Heart right ventricle (tissue), 16 donors: ENCODE results near the gene MAGOHB. TPM values are rescaled to one million over a fixed set of nuclear protein-coding genes. Genes with fewer than 3 reads are reported as not detected.
"Not testable (repeated sequence)": the region's sequence is repeated elsewhere in the genome, so short reads cannot be mapped to it uniquely, and the experiment has no call there.

Experiments
- ATAC-seq, 8 donors: fragments of 200-7000 bp; cut with Tn5 transposase; one replicate each; pipeline ENCODE4 v1.9.1; 2020; ENCODE audit warnings: mild to moderate bottlenecking in 8 of 8, moderate library complexity in 8 of 8, moderate number of reproducible peaks in 1 of 8
- DNase-seq, 2 donors: peaks; one replicate each; pipeline ENCODE4 v3.0.0-alpha.2; 2020
- H3K27ac ChIP-seq, 10 donors: fragments of 200-600 bp; sonication (generic) in 2 of 10; one replicate each; pipeline versions ENCODE4 v1.5.0 to v1.8.0; 2020 to 2022; ENCODE audit warnings: mild to moderate bottlenecking in 3 of 10
- H3K27me3 ChIP-seq, 7 donors: fragments of 200-600 bp; one replicate each; pipeline ENCODE4 v1.8.0; 2021 to 2022; ENCODE audit warnings: mild to moderate bottlenecking in 2 of 7
- H3K36me3 ChIP-seq, 9 donors: fragments of 200-600 bp; sonication (generic) in 1 of 9; one replicate each; pipeline versions ENCODE4 v1.5.0 to v1.8.0; 2020 to 2022; ENCODE audit warnings: mild to moderate bottlenecking in 2 of 9
- H3K4me1 ChIP-seq, 9 donors: fragments of 200-600 bp; sonication (generic) in 1 of 9; one replicate each; pipeline versions ENCODE4 v1.5.0 to v1.8.0; 2020 to 2022; ENCODE audit warnings: mild to moderate bottlenecking in 4 of 9
- H3K4me3 ChIP-seq, 10 donors: fragments of 200-600 bp; sonication (generic) in 2 of 10; one replicate each; pipeline versions ENCODE4 v1.5.0 to v1.8.0; 2020 to 2022; ENCODE audit warnings: mild to moderate bottlenecking in 7 of 10, moderate library complexity in 2 of 10
- H3K9me3 ChIP-seq, 11 donors: fragments of 200-600 bp in 10 of 11; sonication (generic) in 2 of 11; one replicate each; pipeline versions ENCODE4 v1.5.0 to v1.8.0; 2013 to 2022; ENCODE audit warnings: mild to moderate bottlenecking in 2 of 11, control low read depth in 1 of 11, moderate library complexity in 1 of 11
- WGBS, 2 donors: extraction: QIAGEN DNeasy Blood & Tissue Kit; methylation state at CpG; one replicate each; pipeline ENCODE4 v1.1.7; 2013; ENCODE audit warnings: inconsistent platforms in 1 of 2; 5-methylcytosine and 5-hydroxymethylcytosine counted together
- intact Hi-C, 10 donors: fragments of 100-400 bp; cut with DNase I; formaldehyde crosslinking; loops; one replicate each; pipeline versions ENCODE4 v1.11.1 to v1.14.2; 2022
- polyA plus RNA-seq, 2 donors: library from polyadenylated mRNA; stranded (reverse); fragments of 200-250 nt; gene quantifications; one replicate each; pipeline ENCODE4 v1.2.3, GENCODE V29; 2013
- total RNA-seq, 10 donors: library from RNA; stranded (reverse); fragmentation: NEBNext Ultra II Directional in 3 of 10; extraction: Animal tissue kit (Norgen Biotek cat#: 25700) in 3 of 10; gene quantifications; one replicate each; pipeline versions ENCODE4 v1.2.1 to v1.2.4, GENCODE V29; 2021 to 2023
- TF ChIP-seq, protein P1 (sequence below), 9 donors: fragments of 200-600 bp; sonication (generic) in 2 of 9; IDR thresholded peaks; one replicate each; pipeline versions ENCODE4 v1.5.0 to v1.8.0; 2021 to 2022; ENCODE audit warnings: antibody characterized with exemption in 9 of 9, mild to moderate bottlenecking in 5 of 9, moderate library complexity in 1 of 9
- donor health status: Arrhythmogenic right ventricular cardiomyopathy.
- donor health status: ischemic (EF 13 %, LVEDD 7.1; RV severe dilation, severe dysfunction).
- donor health status: healthy with polysubstance abuse.
- donor health status: DM: no; HTN: yes; CAD: no.
- donor health status: DM: no; HTN: no; CAD: no.
- donor health status: ischemic (EF 25% LVEDD 6.9; RV normal size, moderate dysfunction).
- donor health status: ischemic (EF 25% LVEDD 5.7; RV mildly dilated, moderate dysfunction).
- donor health status: healthy.
- donor health status: DM: yes; HTN: yes; CAD: no.
- donor health status: Ischemic cardiomyopathy.
- donor health status: ischemic (EF 35%, LVEDD 5.7; RV mildly dilated, moderate dysfunction).
- donor health status: nonischemic (EF 11% LVEDD 7.7; RV severe dilation, severe dysfunction).
- donor health status: DM: yes; HTN: yes; CAD: no.
- donor health status: PGD.
- donor health status: ischemic (EF 29% LVEDD 5.4; RV normal size, mild dysfunction).
- donor health status: nonischemic (EF 23%, LVEDD 6.1; RV moderate dilation, normal function).

MAGOHB gene
- total and polyA plus RNA-seq, 12 donors = 10.9 to 17.1 (median 13.5) TPM

DNA sequence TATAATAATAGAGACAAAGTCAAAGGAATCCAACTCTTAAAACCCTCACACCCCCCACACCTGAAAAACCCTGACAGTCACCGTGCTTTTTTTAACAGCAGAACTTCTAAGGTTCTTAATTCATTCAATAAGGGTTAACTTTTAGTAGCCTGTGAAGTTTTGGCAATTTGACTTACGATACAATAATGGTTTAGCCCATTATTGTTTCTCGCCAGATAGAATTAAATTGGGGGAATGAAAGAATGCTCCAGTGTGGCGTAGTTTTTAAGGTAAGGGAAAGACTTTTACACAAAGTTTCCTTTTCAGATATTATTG, 604 bp upstream of the MAGOHB start:
- intact Hi-C loops = loop anchor here in 8 of 10 donors (5.0 to 10.0 kb wide), 6 partner anchors 61 to 141 kb away; partner anchors contain the start of genes YBX3 (in 4 of the 8) and STYK1 (in 2 of the 8)
- Histone ChIP-seq H3K36me3 (peaks cover 0 to 28% (median 7%) of the 10 kb centered on the region in 9 donors), H3K27me3 (peaks cover 0 to 9% (median 0%) of the 10 kb centered on the region in 7 donors), H3K27ac (peak overlapping the region in 9 of 10 donors; percentile 79 to 95 (median 88)), H3K4me3 (peak overlapping the region; percentile 62 to 97 (median 83)), H3K4me1 (peaks cover 0 to 24% (median 14%) of the 10 kb centered on the region in 9 donors), H3K9me3 (no peaks in the 10 kb centered on the region)
- TF ChIP-seq, protein P1, sequence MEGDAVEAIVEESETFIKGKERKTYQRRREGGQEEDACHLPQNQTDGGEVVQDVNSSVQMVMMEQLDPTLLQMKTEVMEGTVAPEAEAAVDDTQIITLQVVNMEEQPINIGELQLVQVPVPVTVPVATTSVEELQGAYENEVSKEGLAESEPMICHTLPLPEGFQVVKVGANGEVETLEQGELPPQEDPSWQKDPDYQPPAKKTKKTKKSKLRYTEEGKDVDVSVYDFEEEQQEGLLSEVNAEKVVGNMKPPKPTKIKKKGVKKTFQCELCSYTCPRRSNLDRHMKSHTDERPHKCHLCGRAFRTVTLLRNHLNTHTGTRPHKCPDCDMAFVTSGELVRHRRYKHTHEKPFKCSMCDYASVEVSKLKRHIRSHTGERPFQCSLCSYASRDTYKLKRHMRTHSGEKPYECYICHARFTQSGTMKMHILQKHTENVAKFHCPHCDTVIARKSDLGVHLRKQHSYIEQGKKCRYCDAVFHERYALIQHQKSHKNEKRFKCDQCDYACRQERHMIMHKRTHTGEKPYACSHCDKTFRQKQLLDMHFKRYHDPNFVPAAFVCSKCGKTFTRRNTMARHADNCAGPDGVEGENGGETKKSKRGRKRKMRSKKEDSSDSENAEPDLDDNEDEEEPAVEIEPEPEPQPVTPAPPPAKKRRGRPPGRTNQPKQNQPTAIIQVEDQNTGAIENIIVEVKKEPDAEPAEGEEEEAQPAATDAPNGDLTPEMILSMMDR (IDR thresholded peaks at IDR 0.05) = no peak
- WGBS, 2 donors = 32 to 34% methylated on average over 4 of the region's 4 CpGs
- DNase-seq (no peak), ATAC-seq (peak in 1 of 8 donors; percentile 19)

DNA sequence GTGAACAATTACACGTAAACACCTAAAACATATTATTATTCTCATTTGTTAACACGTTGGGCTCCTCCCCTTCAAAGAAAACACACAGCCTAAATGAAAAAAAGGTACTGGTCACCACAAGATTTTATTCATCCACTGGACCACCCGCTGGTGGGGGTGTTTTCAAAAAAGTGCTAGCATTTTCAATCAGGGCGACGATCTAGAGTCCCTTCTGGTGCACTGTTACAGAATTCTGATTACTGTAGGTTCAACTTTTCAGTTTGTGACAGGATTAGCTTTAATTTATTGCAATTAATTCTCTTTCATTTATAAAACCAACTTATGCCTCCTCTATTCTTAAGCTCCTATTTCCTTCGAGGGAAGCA, 443 bp downstream of the MAGOHB start:
- ATAC-seq (peak in 3 of 8 donors; percentile 9 to 20 (median 9)), DNase-seq (no peak)
- Histone ChIP-seq H3K4me1 (peaks cover 0 to 24% (median 14%) of the 10 kb centered on the region in 9 donors), H3K27ac (peak overlapping the region; percentile 11 to 95 (median 87)), H3K9me3 (no peaks in the 10 kb centered on the region), H3K4me3 (peak overlapping the region; percentile 62 to 97 (median 83)), H3K36me3 (peaks cover 0 to 38% (median 16%) of the 10 kb centered on the region in 9 donors), H3K27me3 (peaks cover 0 to under 1% (median 0%) of the 10 kb centered on the region in 7 donors)
- intact Hi-C loops = loop anchor here (1.0 to 10.0 kb wide), 8 partner anchors 62 to 142 kb away; partner anchors contain the start of genes YBX3 (in 4 of the 10) and STYK1 (in 2 of the 10)
- WGBS, 2 donors = 0% methylated on average over 6 of the region's 6 CpGs
- TF ChIP-seq, protein P1 (IDR thresholded peaks at IDR 0.05) = no peak

DNA sequence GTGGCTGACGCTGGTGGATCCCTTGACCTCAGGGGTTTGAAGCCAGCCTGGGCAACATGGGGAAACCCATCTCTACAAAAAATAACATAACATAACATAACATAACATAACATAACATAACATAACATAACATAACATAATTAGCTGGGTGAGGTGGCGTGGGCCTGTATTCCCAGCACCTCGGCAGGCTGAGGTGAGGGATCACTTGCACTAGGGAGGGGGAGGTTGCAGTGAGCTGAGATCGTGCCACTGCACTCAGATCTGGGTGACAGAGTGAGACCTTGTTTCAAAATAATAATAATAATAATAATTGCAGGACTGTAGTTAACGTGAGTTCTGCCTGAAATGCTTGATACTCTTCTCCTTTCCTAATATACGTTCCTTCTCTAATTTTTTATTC, 1.3 kb downstream of the MAGOHB start:
- Histone ChIP-seq H3K9me3 (no peaks in the 10 kb centered on the region), H3K36me3 (peaks cover 0 to 47% (median 20%) of the 10 kb centered on the region in 9 donors), H3K4me1 (peaks cover 0 to 24% (median 14%) of the 10 kb centered on the region in 9 donors), H3K27ac (no peak overlapping the region), H3K27me3 (no peaks in the 10 kb centered on the region), H3K4me3 (peak overlapping the region in 6 of 10 donors; percentile 82 to 97 (median 90))
- intact Hi-C loops = loop anchor here in 9 of 10 donors (2.0 to 10.0 kb wide), 7 partner anchors 63 to 143 kb away; partner anchors contain the start of genes YBX3 (in 4 of the 9) and STYK1 (in 2 of the 9)
- no peak for DNase-seq
- 72% methylated on average over 6 of the region's 6 CpGs for WGBS, 2 donors
- ATAC-seq = no peak
- TF ChIP-seq, protein P1 (IDR thresholded peaks at IDR 0.05) = no peak

DNA sequence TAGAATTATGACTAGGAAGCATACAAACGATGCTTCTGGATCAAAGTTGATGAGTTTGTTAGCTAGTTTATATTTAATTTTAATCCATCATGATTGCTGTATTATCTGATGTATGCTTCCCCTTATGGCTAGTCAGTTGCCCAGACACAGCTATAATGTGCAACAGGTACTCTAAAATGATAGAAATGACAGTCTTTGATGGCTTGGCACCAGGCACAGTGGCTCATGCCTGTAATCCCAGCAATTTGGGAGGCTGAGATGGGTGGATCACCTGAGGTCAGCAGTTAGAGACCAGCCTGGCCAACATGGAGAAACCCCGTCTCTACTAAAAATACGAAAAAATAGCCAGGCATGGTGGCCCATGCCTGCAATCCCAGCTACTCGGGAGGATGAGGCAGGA, 2.2 kb downstream of the MAGOHB start:
- intact Hi-C loops = loop anchor here in 8 of 10 donors (5.0 to 10.0 kb wide), 6 partner anchors 64 to 144 kb away; partner anchors contain the start of genes YBX3 (in 4 of the 8) and STYK1 (in 2 of the 8)
- H3K36me3 ChIP-seq = peaks cover 0 to 56% (median 22%) of the 10 kb centered on the region in 9 donors
- peaks cover 0 to 24% (median 14%) of the 10 kb centered on the region in 9 donors for H3K4me1 ChIP-seq
- not testable (repeated sequence) for H3K4me3 ChIP-seq, H3K9me3 ChIP-seq, DNase-seq, H3K27ac ChIP-seq, H3K27me3 ChIP-seq, ATAC-seq
- WGBS, 2 donors = 88 to 95% methylated on average over 4 of the region's 4 CpGs

DNA sequence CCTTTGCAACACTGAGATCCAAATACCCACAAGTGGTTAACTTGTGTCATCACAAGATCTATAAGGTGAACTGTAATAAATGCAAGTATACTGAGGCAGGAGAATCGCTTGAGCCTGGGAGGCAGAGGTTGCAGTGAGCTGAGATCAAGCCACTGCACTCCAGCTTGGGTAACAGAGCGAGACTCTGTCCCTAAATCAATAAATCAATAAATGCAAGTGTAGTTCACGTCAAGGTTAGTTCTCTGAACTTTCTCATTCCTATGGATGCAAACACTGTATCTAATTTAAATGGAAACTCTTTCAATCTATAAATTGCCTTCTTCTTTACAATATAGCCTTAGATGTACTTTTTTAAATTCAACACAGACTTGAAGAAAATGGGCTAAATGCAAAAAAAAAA, 3.2 kb downstream of the MAGOHB start:
- 90 to 96% methylated on average over 3 of the region's 3 CpGs for WGBS, 2 donors
- Histone ChIP-seq H3K36me3 (peaks cover 0 to 65% (median 23%) of the 10 kb centered on the region in 9 donors), H3K27me3 (no peaks in the 10 kb centered on the region), H3K27ac (no peak overlapping the region), H3K4me1 (peaks cover 0 to 24% (median 14%) of the 10 kb centered on the region in 9 donors), H3K4me3 (no peak overlapping the region), H3K9me3 (no peaks in the 10 kb centered on the region)
- DNase-seq (no peak), ATAC-seq (no peak)
- TF ChIP-seq, protein P1 (IDR thresholded peaks at IDR 0.05) = no peak
- intact Hi-C loops = loop anchor here in 8 of 10 donors (5.0 to 10.0 kb wide), 6 partner anchors 65 to 145 kb away; partner anchors contain the start of genes YBX3 (in 4 of the 8) and STYK1 (in 2 of the 8)
